Stimulated activated CD4-positive, alpha-beta T cell treated with anti-CD3 and anti-CD28 coated beads, Interleukin-4, amount 100 ng/mL, for 1 hour (primary cell): ENCODE measurements around the gene CRELD2.
A peak's percentile ranks its signal among the peaks of the same experiment; 100 is the strongest.

ENCODE experiments used
- DNase-seq: peaks from one replicate; pipeline ENCODE4 v3.0.0-alpha.2; 2020

CRELD2 gene

DNA sequence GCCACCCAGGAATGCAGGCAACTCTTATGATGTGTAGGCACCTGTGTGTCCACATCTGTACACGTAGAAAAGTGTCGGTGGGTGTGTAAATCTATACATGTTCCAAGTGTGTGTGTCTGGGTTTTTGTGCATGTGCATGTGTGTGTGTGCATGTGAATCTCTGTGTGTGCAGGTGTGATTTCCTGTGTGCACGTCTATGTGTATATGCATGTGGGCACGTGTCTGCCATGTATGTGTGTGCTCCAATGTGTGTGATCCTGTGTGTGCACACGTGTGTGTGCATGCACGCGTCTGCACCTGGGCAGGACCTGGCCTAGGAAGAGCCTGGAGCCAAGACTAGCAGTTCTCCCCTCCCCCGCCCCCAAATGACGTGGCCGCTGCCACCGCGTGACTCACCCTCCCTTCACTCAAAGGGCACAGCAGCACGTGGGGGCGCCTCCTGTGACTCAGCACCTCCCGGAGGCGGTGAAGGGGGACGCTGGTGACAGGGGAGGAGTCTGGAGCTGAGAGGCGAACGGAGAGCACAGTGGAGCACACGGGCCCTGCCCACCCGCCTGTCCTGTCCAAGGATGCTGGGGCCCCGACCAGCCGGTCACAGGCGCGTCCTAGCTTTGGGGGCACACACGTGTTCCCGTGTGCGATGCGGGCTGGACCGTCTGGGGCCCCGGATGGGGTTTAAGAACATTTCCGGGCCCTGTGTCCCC, 52.2 kb downstream of the CRELD2 start:
- peak; percentile 97 for DNase-seq

DNA sequence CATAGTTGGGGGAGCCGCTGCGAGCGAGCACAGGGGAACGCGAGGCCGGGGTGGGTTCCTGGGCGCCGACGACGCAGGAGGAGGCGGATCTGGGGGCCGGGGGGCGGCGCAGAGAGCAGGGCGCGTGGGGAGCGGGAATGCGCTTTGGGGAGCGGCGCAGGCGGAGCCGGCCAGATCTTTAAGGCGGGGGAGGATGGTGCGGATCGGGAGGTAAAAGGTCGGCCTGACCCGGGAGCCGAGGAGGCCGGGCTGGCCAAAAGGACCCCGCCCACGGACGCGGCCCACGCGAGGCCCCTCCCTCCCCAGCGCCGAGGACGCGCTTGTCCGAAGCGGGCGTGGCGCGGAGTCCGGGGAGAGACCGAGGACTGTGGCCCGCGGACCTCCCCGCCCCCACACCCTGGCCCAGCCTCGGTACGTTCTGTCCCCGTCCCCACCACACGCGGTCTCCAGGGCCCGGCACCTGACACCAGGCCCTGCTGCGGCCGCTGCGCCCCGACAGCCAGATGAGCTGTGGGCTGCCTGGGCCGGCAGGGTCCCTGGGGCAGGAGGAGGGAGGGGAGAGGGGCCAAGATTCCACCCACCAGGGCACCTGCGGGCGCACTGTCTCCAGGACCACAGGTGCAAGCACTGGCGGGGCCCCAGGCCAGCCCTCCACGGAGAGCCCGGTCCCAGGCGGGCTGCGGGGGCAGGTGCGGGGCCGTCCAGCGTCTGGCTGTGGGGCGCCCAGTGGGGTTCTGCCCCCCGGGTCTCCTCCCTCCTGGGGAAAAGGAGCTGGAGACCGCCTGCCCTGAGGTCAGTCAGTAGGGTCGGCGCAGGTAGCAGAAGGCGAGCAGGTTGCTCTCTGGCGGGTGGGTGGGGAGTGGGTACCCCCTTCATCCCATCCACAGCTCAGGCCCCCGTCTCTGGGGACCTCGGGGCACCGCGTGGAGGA, 53.1 kb downstream of the CRELD2 start:
- DNase-seq: peak; percentile 81

GRCh38 chr22:49972163-49973017, 54.0 kb downstream of the CRELD2 start:
- peak; percentile 23 for DNase-seq

GRCh38 chr22:49973018-49973961, 54.9 kb downstream of the CRELD2 start:
- DNase-seq: no peak

- peak; percentile 54 for DNase-seq
Observed at GRCh38 chr22:49975543-49976389, 57.3 kb downstream of the CRELD2 start.

- peak; percentile 55 for DNase-seq
Observed at GRCh38 chr22:49976439-49977175, 58.2 kb downstream of the CRELD2 start.
